Upper lobe of left lung (tissue), 4 donors: ENCODE measurements around the gene RUNX1.

Source experiments
- CTCF ChIP-seq, 6 experiments: fragments of 450-650 bp in 4 of 6; fragments of 200-600 bp in 2 of 6; sonication (generic) in 2 of 6; IDR thresholded peaks; one replicate each; pipeline ENCODE4 v1.5.1; 2016 to 2019; ENCODE audit warnings: antibody characterized with exemption in 6 of 6
- EP300 ChIP-seq, 4 donors: sonication (generic); formaldehyde crosslinking; IDR thresholded peaks; one replicate each; pipeline ENCODE4 v1.5.1; 2017; ENCODE audit warnings: antibody characterized with exemption in 4 of 4, control low read depth in 2 of 4
- POLR2A ChIP-seq, 4 donors: fragments of 450-650 bp; IDR thresholded peaks; one replicate each; pipeline ENCODE4 v1.5.1; 2016 to 2017; ENCODE audit warnings: antibody characterized with exemption in 4 of 4, mild to moderate bottlenecking in 2 of 4
- POLR2AphosphoS5 ChIP-seq, 2 donors: sonication (generic); formaldehyde crosslinking; IDR thresholded peaks; one replicate each; pipeline ENCODE4 v1.5.1; 2017; ENCODE audit warnings: antibody characterized with exemption in 2 of 2

- TF ChIP-seq CTCF (IDR thresholded peaks at IDR 0.05) (no peak), POLR2A (IDR thresholded peaks at IDR 0.05) (no peak), EP300 (IDR thresholded peaks at IDR 0.05) (no peak), POLR2AphosphoS5 (IDR thresholded peaks at IDR 0.05) (no peak)
Observed at GRCh38 chr21:34766862-34767261, 282.2 kb downstream of the RUNX1 start.
